Motor neuron (in vitro differentiated cells): Measurements from ENCODE around the gene SCRN1. TPM values are rescaled to one million over a fixed set of nuclear protein-coding genes. Genes with fewer than 3 reads are reported as not detected.

Experiments used
- ATAC-seq, 8 experiments: fragments of 200-7000 bp; cut with Tn5 transposase; replicated peaks in 6 of 8; 2 replicates each; pipeline ENCODE4 v1.8.0; 2021; ENCODE audit warnings: mild to moderate bottlenecking in 8 of 8, moderate library complexity in 8 of 8
- H3K27ac ChIP-seq, 2 donors: fragments of 250-450 bp; sonication (Bioruptor Pico); 2 replicates each; pipeline ENCODE4 v1.9.0; 2021; ENCODE audit warnings: antibody characterized with exemption in 2 of 2, mild to moderate bottlenecking in 2 of 2, moderate library complexity in 1 of 2
- H3K4me1 ChIP-seq, 2 donors: fragments of 250-450 bp; sonication (Bioruptor Pico); replicated peaks in 1 of 2; 2 replicates each; pipeline ENCODE4 v1.6.1; 2021; ENCODE audit warnings: antibody characterized with exemption in 2 of 2, mild to moderate bottlenecking in 2 of 2, moderate library complexity in 1 of 2
- H3K4me3 ChIP-seq, 5 donors: fragments of 250-450 bp; sonication (Bioruptor Pico); 2 replicates each; pipeline ENCODE4 v1.9.0; 2021; ENCODE audit warnings: antibody characterized with exemption in 5 of 5, mild to moderate bottlenecking in 5 of 5, moderate library complexity in 4 of 5
- WGBS, 10 experiments: fragments of 450-650 bp; shearing (Covaris generic); methylation state at CpG; one replicate each; pipeline ENCODE4 v1.0.0; 2022; 5-methylcytosine and 5-hydroxymethylcytosine counted together
- in situ Hi-C, 9 experiments: fragments of 400-800 bp; cut with MboI; loops; one replicate each; pipeline ENCODE4 v1.15.0; 2021; ENCODE audit warnings: low sequenced_read_pairs in 9 of 9, low pct_unique_long_range_greater_than_20kb in 2 of 9; ENCODE audit not compliant: unreplicated experiment in 9 of 9
- total RNA-seq, 8 experiments: library from RNA; unstranded; fragments of 300-600 nt; gene quantifications; 2 replicates each; pipeline versions ENCODE4 v1.2.3 to v1.2.4, GENCODE V29; 2022

The SCRN1 gene
- total RNA-seq, 8 experiments from 2014 or later = 18.1 to 162 (median 106) TPM

- H3K27ac ChIP-seq = no peak overlapping the region
- H3K4me1 ChIP-seq = peaks cover 7 to 9% of the 10 kb centered on the region in 2 donors
- ATAC-seq = no peak
- in situ Hi-C loops = no loop called here
- no peak overlapping the region for H3K4me3 ChIP-seq
Measured at GRCh38 chr7:29996321-29996720, 6.7 kb upstream of the SCRN1 start.

- Histone ChIP-seq H3K4me3 (no peak overlapping the region), H3K4me1 (peaks cover 4% of the 10 kb centered on the region in 2 donors), H3K27ac (no peak overlapping the region)
- ATAC-seq = no peak
- in situ Hi-C loops = no loop called here
Measured at GRCh38 chr7:29995652-29996051, 6.1 kb upstream of the SCRN1 start.

DNA sequence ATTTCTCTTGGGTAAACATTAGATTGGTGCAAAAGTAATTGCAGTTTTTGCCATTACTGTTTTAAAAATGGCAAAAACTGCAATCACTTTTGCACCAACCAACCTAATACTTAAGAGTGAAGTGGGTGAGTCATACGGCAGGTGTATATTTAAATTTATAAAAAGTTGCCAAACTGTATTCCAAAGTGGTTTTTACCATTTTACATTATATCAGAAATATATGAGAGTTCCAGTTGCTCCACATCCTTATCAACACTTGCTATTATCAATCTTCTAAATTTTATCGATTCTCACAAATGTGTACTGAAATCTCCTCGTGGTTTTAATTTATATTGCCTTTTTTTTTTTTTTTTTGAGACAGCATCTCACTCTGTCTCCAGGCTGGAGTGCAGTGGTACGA lies 3.5 kb upstream of the SCRN1 start:
- 66 to 97% (median 84%) methylated on average over 1 to 4 of the region's 4 CpGs; no CpG with 5 or more reads in 1 of the 10 experiments for WGBS, 10 experiments
- Histone ChIP-seq H3K4me1 (peaks cover 0 to 1% of the 10 kb centered on the region in 2 donors), H3K27ac (no peak overlapping the region), H3K4me3 (no peak overlapping the region)
- ATAC-seq = no peak
- in situ Hi-C loops = no loop called here

- H3K4me1 ChIP-seq = peaks cover 8 to 11% of the 10 kb centered on the region in 2 donors
- no peak overlapping the region for H3K4me3 ChIP-seq
- 80 to 100% (median 92%) methylated on average over 1 to 4 of the region's 5 CpGs; no CpG with 5 or more reads in 3 of the 10 experiments for WGBS, 10 experiments
- in situ Hi-C loops = no loop called here
- H3K27ac ChIP-seq = no peak overlapping the region
- no peak for ATAC-seq
Measured at GRCh38 chr7:29991937-29992336, 2.3 kb upstream of the SCRN1 start.

DNA sequence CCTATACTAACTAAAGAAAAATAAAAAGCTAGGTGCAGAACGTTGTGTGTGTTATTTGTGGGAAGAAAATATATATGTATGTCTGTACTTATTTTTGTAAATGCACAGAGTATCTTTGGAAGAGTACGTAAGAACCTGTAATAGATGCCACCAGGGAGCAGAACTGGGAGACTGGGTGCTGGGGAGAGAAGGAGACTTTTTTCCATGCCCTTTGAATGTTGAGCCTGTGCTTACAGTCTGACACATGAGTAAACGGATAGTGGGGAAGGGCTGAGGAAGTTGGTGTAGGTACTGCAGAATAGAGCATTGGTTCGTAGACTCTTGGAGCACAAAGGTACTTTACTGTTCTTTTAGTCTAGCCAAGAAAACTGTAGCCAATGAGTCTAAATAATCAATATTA lies 1.3 kb upstream of the SCRN1 start:
- ATAC-seq = no peak
- in situ Hi-C loops = no loop called here
- 50 to 100% (median 89%) methylated on average over 2 to 4 of the region's 4 CpGs; no CpG with 5 or more reads in 1 of the 10 experiments for WGBS, 10 experiments
- H3K4me3 ChIP-seq = no peak overlapping the region
- H3K4me1 ChIP-seq = peaks cover 11 to 12% of the 10 kb centered on the region in 2 donors
- H3K27ac ChIP-seq = no peak overlapping the region

- Histone ChIP-seq H3K4me1 (peaks cover 11 to 12% of the 10 kb centered on the region in 2 donors), H3K4me3 (peak overlapping the region; percentile 66 to 93 (median 77)), H3K27ac (peak overlapping the region; percentile 76 to 79)
- ATAC-seq = peak; percentile 64 to 81 (median 72)
- WGBS, 10 experiments = 2 to 58% (median 18%) methylated on average over 4 to 16 of the region's 75 CpGs; no CpG with 5 or more reads in 2 of the 10 experiments
- in situ Hi-C loops = no loop called here
Measured at GRCh38 chr7:29988424-29989256, 961 bp downstream of the SCRN1 start.

DNA sequence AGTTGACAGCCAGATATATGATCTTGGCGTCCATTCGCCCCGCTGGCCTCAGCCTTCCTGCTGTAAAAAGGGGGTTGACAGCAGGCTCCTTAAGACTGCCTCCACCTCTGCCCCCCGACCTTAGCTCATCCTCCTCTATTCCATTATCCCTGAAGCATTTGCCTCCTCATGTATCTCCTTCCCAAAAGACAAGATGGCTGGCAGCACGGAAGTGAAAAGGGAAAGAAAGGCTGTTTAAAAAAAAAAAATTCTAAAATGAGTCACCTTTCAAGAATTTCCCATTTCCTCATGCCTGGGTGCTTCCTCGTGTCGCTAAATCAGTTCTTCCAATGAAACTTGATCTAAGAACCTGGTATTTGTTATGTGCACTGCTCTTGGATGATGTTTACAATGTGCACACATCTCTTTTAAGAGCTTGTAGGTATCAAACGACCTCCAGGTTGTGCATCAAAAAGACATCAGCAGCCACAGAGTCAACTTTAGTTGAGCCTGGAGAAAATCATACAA lies 1.7 kb downstream of the SCRN1 start:
- Histone ChIP-seq H3K4me3 (peak overlapping the region; percentile 66 to 93 (median 77)), H3K27ac (peak overlapping the region in 1 of 2 donors; percentile 64), H3K4me1 (peaks cover 11 to 12% of the 10 kb centered on the region in 2 donors)
- ATAC-seq = peak in 6 of 8 experiments; percentile 2 to 25 (median 17)
- 0 to 74% (median 34%) methylated on average over 1 to 8 of the region's 8 CpGs; no CpG with 5 or more reads in 1 of the 10 experiments for WGBS, 10 experiments
- in situ Hi-C loops = no loop called here

DNA sequence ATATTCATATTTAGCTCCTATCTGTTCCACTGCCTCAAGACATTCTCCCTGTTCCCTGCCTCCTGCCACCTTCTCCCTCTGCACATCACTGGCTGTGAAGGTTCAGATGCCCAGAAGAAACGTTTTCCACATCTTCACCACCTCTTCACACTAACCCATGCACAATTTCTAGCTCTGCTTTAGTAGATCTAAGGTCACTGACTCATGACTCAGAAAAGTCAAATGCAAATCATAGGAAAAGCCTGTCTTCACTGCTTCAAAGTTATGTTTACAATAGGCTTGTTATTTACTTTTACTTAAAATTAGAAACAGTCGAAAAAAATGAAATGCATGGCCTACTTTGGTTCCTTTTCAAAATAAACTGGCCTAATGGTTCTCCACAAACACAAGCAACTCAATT lies 2.5 kb downstream of the SCRN1 start:
- H3K4me1 ChIP-seq = peaks cover 11 to 12% of the 10 kb centered on the region in 2 donors
- peak overlapping the region in 4 of 5 donors; percentile 66 to 93 (median 76) for H3K4me3 ChIP-seq
- no peak for ATAC-seq
- H3K27ac ChIP-seq = no peak overlapping the region
- in situ Hi-C loops = no loop called here
- WGBS, 10 experiments = 11 to 100% (median 69%) methylated on average over 1 to 2 of the region's 2 CpGs; no CpG with 5 or more reads in 3 of the 10 experiments

DNA sequence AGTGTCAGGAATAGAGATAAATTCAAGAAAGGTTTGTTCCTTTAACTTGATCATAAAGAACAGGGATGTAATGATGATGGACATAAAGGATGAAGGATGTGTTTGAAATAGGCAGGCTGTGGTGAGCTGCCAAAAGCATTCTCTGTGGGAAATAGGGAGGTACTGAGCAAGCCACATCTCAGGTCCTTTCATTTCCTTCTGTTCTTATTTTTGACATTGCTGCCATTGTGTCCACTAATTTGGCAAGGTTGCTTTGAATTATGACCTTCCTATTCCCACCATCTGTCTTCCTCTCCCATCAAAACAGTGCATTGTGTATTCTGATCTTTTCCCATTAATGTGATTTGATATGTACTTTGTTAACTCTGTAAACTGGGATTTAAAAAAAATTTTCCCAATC lies 9.4 kb downstream of the SCRN1 start:
- Histone ChIP-seq H3K27ac (no peak overlapping the region), H3K4me1 (peaks cover 12 to 19% of the 10 kb centered on the region in 2 donors)
- in situ Hi-C loops = no loop called here

GRCh38 chr7:29977886-29978651 lies 11.5 kb downstream of the SCRN1 start:
- 17 to 97% (median 80%) methylated on average over 1 to 6 of the region's 8 CpGs; no CpG with 5 or more reads in 1 of the 10 experiments for WGBS, 10 experiments
- Histone ChIP-seq H3K4me3 (no peak overlapping the region), H3K27ac (no peak overlapping the region), H3K4me1 (peaks cover 13 to 19% of the 10 kb centered on the region in 2 donors)
- in situ Hi-C loops = no loop called here
- ATAC-seq = peak in 1 of 8 experiments; percentile 6

More for the DNA sequence above, 9.4 kb downstream of the SCRN1 start:
- ATAC-seq = no peak
- no peak overlapping the region for H3K4me3 ChIP-seq

GRCh38 chr7:29976673-29977415 lies 12.8 kb downstream of the SCRN1 start:
- 9 to 100% (median 53%) methylated on average over 2 to 6 of the region's 6 CpGs for WGBS, 10 experiments
- H3K4me3 ChIP-seq = no peak overlapping the region
- peak in 5 of 8 experiments; percentile 97 to 99 (median 98) for ATAC-seq
- H3K4me1 ChIP-seq = peaks cover 15 to 19% of the 10 kb centered on the region in 2 donors
- in situ Hi-C loops = no loop called here
- no peak overlapping the region for H3K27ac ChIP-seq

GRCh38 chr7:29976266-29976665 lies 13.3 kb downstream of the SCRN1 start:
- peaks cover 15 to 19% of the 10 kb centered on the region in 2 donors for H3K4me1 ChIP-seq
- in situ Hi-C loops = no loop called here
- WGBS, 10 experiments = 46 to 100% (median 78%) methylated on average over 1 to 4 of the region's 4 CpGs; no CpG with 5 or more reads in 2 of the 10 experiments
- ATAC-seq = no peak
- no peak overlapping the region for H3K4me3 ChIP-seq
- no peak overlapping the region for H3K27ac ChIP-seq
